H9 (cell line): ENCODE measurements around the gene ABCA1. TPM values are rescaled to one million over a fixed set of nuclear protein-coding genes. Genes with fewer than 3 reads are reported as not detected.

Source experiments
- DNase-seq: peaks from one replicate; pipeline ENCODE4 v3.0.0-alpha.2; 2017
- H2AFZ ChIP-seq: one replicate; pipeline ENCODE4 v1.6.1; 2013; ENCODE audit warnings: mild to moderate bottlenecking, low read length, control low read depth, moderate library complexity
- H2AK5ac ChIP-seq: 2 replicates; pipeline ENCODE4 v1.6.1; 2013; ENCODE audit warnings: low read length, control low read depth, mixed read lengths; ENCODE audit not compliant: insufficient read length
- H2BK120ac ChIP-seq: one replicate; pipeline ENCODE4 v1.6.1; 2013; ENCODE audit warnings: low read depth, mild to moderate bottlenecking, low read length, control low read depth, inconsistent platforms; ENCODE audit not compliant: poor library complexity, severe bottlenecking
- H2BK12ac ChIP-seq: 2 replicates; pipeline ENCODE4 v1.6.1; 2013; ENCODE audit warnings: low read length, control low read depth, mixed read lengths, low read depth; ENCODE audit not compliant: insufficient read length
- H2BK15ac ChIP-seq: 2 replicates; pipeline ENCODE4 v1.6.1; 2013; ENCODE audit warnings: low read depth, low read length, control low read depth
- H2BK20ac ChIP-seq: one replicate; pipeline ENCODE4 v1.6.1; 2013; ENCODE audit warnings: low read depth, mild to moderate bottlenecking, low read length, control low read depth, inconsistent platforms; ENCODE audit not compliant: poor library complexity, severe bottlenecking
- H2BK5ac ChIP-seq: 2 replicates; pipeline ENCODE4 v1.6.1; 2013; ENCODE audit warnings: low read length, control low read depth, mixed read lengths; ENCODE audit not compliant: insufficient read length
- H3K14ac ChIP-seq: 2 replicates; pipeline ENCODE4 v1.6.1; 2013; ENCODE audit warnings: low read length, control low read depth; ENCODE audit not compliant: insufficient read depth
- H3K18ac ChIP-seq: 2 replicates; pipeline ENCODE4 v1.6.1; 2013; ENCODE audit warnings: low read depth, mild to moderate bottlenecking, mixed read lengths, low read length, control low read depth; ENCODE audit not compliant: insufficient read length
- H3K23ac ChIP-seq: 2 replicates; pipeline ENCODE4 v1.6.1; 2013; ENCODE audit warnings: low read length, control low read depth, mixed read lengths, low read depth; ENCODE audit not compliant: insufficient read length
- H3K23me2 ChIP-seq: 2 replicates; pipeline ENCODE4 v1.6.1; 2013; ENCODE audit warnings: low read depth, mild to moderate bottlenecking, mixed read lengths, low read length, control low read depth; ENCODE audit not compliant: insufficient read length, poor library complexity, severe bottlenecking
- H3K27ac ChIP-seq: 2 replicates; pipeline ENCODE4 v1.5.1; 2013; ENCODE audit warnings: low read length, control low read depth, mixed read lengths, low read depth; ENCODE audit not compliant: insufficient read length
- H3K27me3 ChIP-seq: 2 replicates; pipeline ENCODE4 v1.6.1; 2013; ENCODE audit warnings: low read length, control low read depth, inconsistent platforms; ENCODE audit not compliant: insufficient read depth
- H3K4ac ChIP-seq: 2 replicates; pipeline ENCODE4 v1.6.1; 2013; ENCODE audit warnings: low read depth, mild to moderate bottlenecking, control low read depth, inconsistent platforms, low read length, moderate library complexity
- H3K4me1 ChIP-seq: 2 replicates; pipeline ENCODE4 v1.6.1; 2013; ENCODE audit warnings: low read length, control low read depth, inconsistent platforms; ENCODE audit not compliant: insufficient read depth
- H3K4me2 ChIP-seq: 2 replicates; pipeline ENCODE4 v1.6.1; 2013; ENCODE audit warnings: low read length, control low read depth, mixed read lengths; ENCODE audit not compliant: insufficient read length, insufficient read depth
- H3K56ac ChIP-seq: 2 replicates; pipeline ENCODE4 v1.6.1; 2013; ENCODE audit warnings: low read depth, mild to moderate bottlenecking, mixed read lengths, low read length, control low read depth; ENCODE audit not compliant: insufficient read length
- H3K79me1 ChIP-seq: 2 replicates; pipeline ENCODE4 v1.6.1; 2013; ENCODE audit warnings: low read depth, mild to moderate bottlenecking, moderate library complexity, low read length, control low read depth, inconsistent platforms; ENCODE audit not compliant: insufficient read depth, poor library complexity, severe bottlenecking
- H3K79me2 ChIP-seq: 2 replicates; pipeline ENCODE4 v1.6.1; 2013; ENCODE audit warnings: low read length, control low read depth, inconsistent platforms; ENCODE audit not compliant: insufficient read depth
- H3K9ac ChIP-seq: 2 replicates; pipeline ENCODE4 v1.6.1; 2013; ENCODE audit warnings: low read length, control low read depth, mixed read lengths; ENCODE audit not compliant: insufficient read length; ENCODE audit errors: extremely low read depth
- H3K9me3 ChIP-seq: one replicate; pipeline ENCODE4 v1.6.1; 2013; ENCODE audit warnings: low read depth, low read length, inconsistent platforms; ENCODE audit not compliant: control insufficient read depth
- H3T11ph ChIP-seq: one replicate; pipeline ENCODE4 v1.6.1; 2013; ENCODE audit warnings: mild to moderate bottlenecking, low read length, control low read depth, inconsistent platforms
- H4K20me1 ChIP-seq: one replicate; pipeline ENCODE4 v1.6.1; 2013; ENCODE audit not compliant: control insufficient read depth, insufficient read length, insufficient read depth
- H4K5ac ChIP-seq: 2 replicates; pipeline ENCODE4 v1.6.1; 2013; ENCODE audit warnings: low read depth, mild to moderate bottlenecking, mixed read lengths, low read length, control low read depth; ENCODE audit not compliant: insufficient read length
- H4K8ac ChIP-seq: replicated peaks from 2 replicates; pipeline ENCODE4 v1.6.1; 2013; ENCODE audit warnings: low read length, control low read depth, mixed read lengths, low read depth; ENCODE audit not compliant: insufficient read length
- H4K91ac ChIP-seq: 2 replicates; pipeline ENCODE4 v1.6.1; 2013; ENCODE audit warnings: low read depth, mild to moderate bottlenecking, moderate library complexity, mixed read lengths, low read length, control low read depth; ENCODE audit not compliant: insufficient read length
- H3K27ac Mint-ChIP-seq, 3 experiments: 2 replicates in 2 of 3; 3 replicates in 1 of 3; pipeline ENCODE4 v1.8.0; 2020 to 2021; ENCODE audit warnings: mixed read lengths in 3 of 3, mild to moderate bottlenecking in 1 of 3, moderate library complexity in 1 of 3
- H3K27me3 Mint-ChIP-seq: 2 replicates; pipeline ENCODE4 v1.8.0; 2021; ENCODE audit warnings: low read depth, mild to moderate bottlenecking, moderate library complexity, mixed read lengths
- H3K36me3 Mint-ChIP-seq, 3 experiments: 2 replicates in 2 of 3; 3 replicates in 1 of 3; pipeline ENCODE4 v1.8.0; 2020 to 2021; ENCODE audit warnings: low read depth in 3 of 3, mixed read lengths in 3 of 3; ENCODE audit not compliant: insufficient read depth in 1 of 3
- H3K4me1 Mint-ChIP-seq, 2 experiments: 2 replicates each; pipeline ENCODE4 v1.8.0; 2020; ENCODE audit warnings: mixed read lengths in 2 of 2
- H3K4me3 Mint-ChIP-seq, 2 experiments: 2 replicates in 1 of 2; 3 replicates in 1 of 2; pipeline ENCODE4 v1.8.0; 2020 to 2021; ENCODE audit warnings: mild to moderate bottlenecking in 2 of 2, mixed read lengths in 2 of 2, moderate library complexity in 1 of 2
- H3K9me3 Mint-ChIP-seq, 2 experiments: 2 replicates in 1 of 2; 3 replicates in 1 of 2; pipeline ENCODE4 v1.8.0; 2020; ENCODE audit warnings: mild to moderate bottlenecking in 2 of 2, mixed read lengths in 2 of 2, moderate library complexity in 1 of 2
- WGBS: extraction: QIAGEN DNeasy Blood & Tissue Kit; methylation state at CpG from one replicate; pipeline ENCODE4 v1.1.7; 2013; ENCODE audit warnings: missing lambda C conversion rate, low lambda C conversion rate, mixed read lengths; ENCODE audit not compliant: insufficient read length; ENCODE audit errors: extremely low coverage; 5-methylcytosine and 5-hydroxymethylcytosine counted together
- total RNA-seq: library from RNA; stranded (reverse); gene quantifications from 2 replicates; pipeline ENCODE4 v1.2.1, GENCODE V29; 2021
- TF ChIP-seq, protein P1 (sequence below): fragments of 200-600 bp; sonication (generic); conservative IDR thresholded peaks from 3 replicates; pipeline ENCODE4 v1.8.0; 2021; ENCODE audit warnings: antibody characterized with exemption, mild to moderate bottlenecking

ABCA1 gene
- total RNA-seq, 1 experiment from 2014 or later = 16.6 TPM

DNA sequence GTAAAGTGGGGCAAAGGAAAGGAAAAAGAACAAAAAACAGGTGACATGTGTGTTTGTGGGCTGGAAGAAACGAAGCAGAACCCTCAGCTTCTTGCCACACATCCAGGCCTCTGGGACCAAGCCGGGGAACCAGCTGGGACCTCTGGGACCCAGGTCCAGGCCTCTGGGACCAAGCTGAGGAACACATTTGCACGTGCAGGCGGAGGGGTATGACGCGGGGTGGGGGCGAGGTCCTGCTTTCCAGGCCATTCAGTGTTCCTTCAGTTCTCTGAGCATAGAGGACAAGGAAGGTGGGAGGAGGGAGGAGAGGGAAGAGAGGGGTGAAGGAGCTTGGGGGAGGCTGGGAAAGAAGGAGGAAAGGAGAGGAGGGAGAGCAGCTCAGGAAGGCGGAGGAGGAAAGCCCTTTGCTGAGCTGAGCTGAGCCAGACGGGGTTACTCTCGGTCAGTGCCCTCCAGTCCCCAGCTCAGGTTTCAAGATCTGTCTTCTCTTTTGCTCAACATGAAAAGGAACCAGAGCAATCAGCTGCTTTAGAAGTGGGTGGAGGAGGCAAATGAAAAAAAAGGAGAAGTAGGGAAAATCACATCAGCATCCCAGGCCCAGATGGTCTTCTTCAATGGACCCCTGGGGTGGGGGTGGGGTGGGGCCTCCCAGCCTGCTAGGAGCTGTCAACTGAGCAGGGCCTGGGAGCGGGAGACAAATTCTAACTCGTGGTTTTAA, 59.1 kb downstream of the ABCA1 start:
- peak overlapping the region in 1 of 2 experiments; percentile 27; a peak in 2 of 5 replicates for H3K4me3 Mint-ChIP-seq
- no peaks in the 10 kb centered on the region for H3K79me2 ChIP-seq
- no peak overlapping the region for H2BK20ac ChIP-seq
- H3K9ac ChIP-seq = no peak overlapping the region
- H3K79me1 ChIP-seq = no peaks in the 10 kb centered on the region
- peaks cover 2% of the 10 kb centered on the region for H4K20me1 ChIP-seq
- no peak overlapping the region for H2BK12ac ChIP-seq
- no peak overlapping the region for H3K23ac ChIP-seq
- H4K91ac ChIP-seq = no peak overlapping the region
- no peak overlapping the region for H4K8ac ChIP-seq
- no peaks in the 10 kb centered on the region for H3K23me2 ChIP-seq
- H3K4ac ChIP-seq = no peak overlapping the region
- H3K14ac ChIP-seq = no peak overlapping the region
- H2AFZ ChIP-seq = no peak overlapping the region
- H3K27me3 ChIP-seq = no peaks in the 10 kb centered on the region
- TF ChIP-seq, protein P1, sequence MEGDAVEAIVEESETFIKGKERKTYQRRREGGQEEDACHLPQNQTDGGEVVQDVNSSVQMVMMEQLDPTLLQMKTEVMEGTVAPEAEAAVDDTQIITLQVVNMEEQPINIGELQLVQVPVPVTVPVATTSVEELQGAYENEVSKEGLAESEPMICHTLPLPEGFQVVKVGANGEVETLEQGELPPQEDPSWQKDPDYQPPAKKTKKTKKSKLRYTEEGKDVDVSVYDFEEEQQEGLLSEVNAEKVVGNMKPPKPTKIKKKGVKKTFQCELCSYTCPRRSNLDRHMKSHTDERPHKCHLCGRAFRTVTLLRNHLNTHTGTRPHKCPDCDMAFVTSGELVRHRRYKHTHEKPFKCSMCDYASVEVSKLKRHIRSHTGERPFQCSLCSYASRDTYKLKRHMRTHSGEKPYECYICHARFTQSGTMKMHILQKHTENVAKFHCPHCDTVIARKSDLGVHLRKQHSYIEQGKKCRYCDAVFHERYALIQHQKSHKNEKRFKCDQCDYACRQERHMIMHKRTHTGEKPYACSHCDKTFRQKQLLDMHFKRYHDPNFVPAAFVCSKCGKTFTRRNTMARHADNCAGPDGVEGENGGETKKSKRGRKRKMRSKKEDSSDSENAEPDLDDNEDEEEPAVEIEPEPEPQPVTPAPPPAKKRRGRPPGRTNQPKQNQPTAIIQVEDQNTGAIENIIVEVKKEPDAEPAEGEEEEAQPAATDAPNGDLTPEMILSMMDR = no peak
- H3K4me2 ChIP-seq = no peak overlapping the region
- no peak overlapping the region for H4K5ac ChIP-seq
- no peak overlapping the region for H3K18ac ChIP-seq
- no peak overlapping the region for H2BK5ac ChIP-seq
- no peak overlapping the region for H3K56ac ChIP-seq
- peaks cover 3 to 14% (median 10%) of the 10 kb centered on the region in 3 experiments; a peak in 6 of 7 replicates for H3K36me3 Mint-ChIP-seq
- H2BK120ac ChIP-seq = no peak overlapping the region
- no peak overlapping the region for H2AK5ac ChIP-seq
- H3K27ac ChIP-seq = no peak overlapping the region
- peaks cover 4% of the 10 kb centered on the region for H3K27me3 Mint-ChIP-seq
- H3K9me3 ChIP-seq = no peaks in the 10 kb centered on the region
- peaks cover under 1 to 2% of the 10 kb centered on the region in 2 experiments; a peak in 2 of 5 replicates for H3K9me3 Mint-ChIP-seq
- peaks cover 46 to 47% of the 10 kb centered on the region in 2 experiments for H3K4me1 Mint-ChIP-seq
- H3K4me1 ChIP-seq = peaks cover 4% of the 10 kb centered on the region; the same call in 1 of the 2 replicates
- H3K27ac Mint-ChIP-seq = peak overlapping the region; percentile 47 to 94 (median 70); a peak in 4 of 7 replicates
- no peak overlapping the region for H3T11ph ChIP-seq
- H2BK15ac ChIP-seq = no peak overlapping the region
- peak; percentile 73 for DNase-seq
- no CpG with 5 or more reads among the region's 12 CpGs for WGBS
